Pons (tissue), 1 donor: Measurements from ENCODE around the gene AR.

ENCODE experiments used
- DNase-seq: peaks from one replicate; pipeline ENCODE4 v3.0.0-alpha.2; 2016; ENCODE audit warnings: low spot score

The AR gene

GRCh38 chrX:67730296-67730695, 186.5 kb downstream of the AR start:
- DNase-seq, result no peak

DNA sequence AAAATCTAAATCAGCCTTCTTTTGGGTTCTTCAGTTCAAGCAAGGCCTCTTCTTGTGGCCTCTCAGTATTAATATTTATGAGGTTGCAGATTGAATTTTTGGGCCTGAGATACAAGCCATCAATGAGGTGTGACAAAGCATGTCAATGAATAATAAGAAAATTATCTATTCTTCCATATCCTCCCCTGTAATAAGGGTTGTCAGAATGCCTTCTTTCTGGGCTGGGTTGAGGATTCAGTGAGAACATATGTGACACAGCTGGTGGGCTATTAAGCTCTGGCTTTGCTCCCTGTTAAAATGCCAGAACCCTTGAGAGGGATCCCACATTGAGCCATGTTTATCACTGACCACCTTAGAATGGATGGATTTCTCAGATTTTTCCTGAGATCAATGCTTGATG, 187.2 kb downstream of the AR start:
- DNase-seq, result no peak

DNA sequence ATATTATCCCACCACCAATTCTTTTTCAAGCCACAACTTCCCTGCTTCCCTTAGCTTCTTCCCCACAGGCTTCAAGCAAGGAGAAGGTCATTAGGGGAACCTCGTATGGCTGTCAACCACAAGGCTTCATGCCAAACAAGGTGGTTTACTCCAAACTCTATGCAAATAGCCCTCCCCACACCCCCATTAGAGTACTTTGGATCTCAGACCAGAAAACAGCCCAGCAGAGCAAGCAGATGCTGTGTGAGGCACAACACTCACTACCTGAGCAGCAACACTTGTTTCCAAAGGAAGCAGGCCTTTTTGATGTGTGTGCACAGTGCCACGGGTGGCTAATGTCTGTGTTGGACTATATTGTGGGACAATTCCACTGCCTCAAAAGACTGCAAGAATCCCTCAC, 189.0 kb downstream of the AR start:
- no peak for DNase-seq

GRCh38 chrX:67734111-67734753, 190.4 kb downstream of the AR start:
- DNase-seq, result no peak

- no peak for DNase-seq
Observed at GRCh38 chrX:67749536-67749935, 205.7 kb downstream of the AR start.

DNA sequence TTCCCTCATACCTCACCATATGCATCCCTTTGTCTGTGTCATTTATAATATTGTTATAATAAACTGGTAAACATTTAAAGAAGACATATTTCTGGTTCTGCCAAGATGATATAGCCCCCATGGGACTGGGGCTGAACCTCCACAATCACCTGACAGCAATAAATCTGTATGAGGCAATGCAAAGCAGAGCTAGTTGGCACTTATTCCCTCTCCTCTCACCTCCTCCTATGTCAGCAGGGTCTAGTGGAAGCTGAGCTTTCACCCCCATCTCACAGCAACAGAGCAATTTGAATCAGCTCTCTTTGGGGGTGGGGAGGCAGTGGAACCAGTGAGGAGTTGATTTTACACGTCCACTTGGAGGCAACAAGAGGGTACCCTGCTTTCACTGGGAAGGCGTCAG, 206.9 kb downstream of the AR start:
- no peak for DNase-seq

GRCh38 chrX:67759018-67759417, 215.2 kb downstream of the AR start:
- no peak for DNase-seq

DNA sequence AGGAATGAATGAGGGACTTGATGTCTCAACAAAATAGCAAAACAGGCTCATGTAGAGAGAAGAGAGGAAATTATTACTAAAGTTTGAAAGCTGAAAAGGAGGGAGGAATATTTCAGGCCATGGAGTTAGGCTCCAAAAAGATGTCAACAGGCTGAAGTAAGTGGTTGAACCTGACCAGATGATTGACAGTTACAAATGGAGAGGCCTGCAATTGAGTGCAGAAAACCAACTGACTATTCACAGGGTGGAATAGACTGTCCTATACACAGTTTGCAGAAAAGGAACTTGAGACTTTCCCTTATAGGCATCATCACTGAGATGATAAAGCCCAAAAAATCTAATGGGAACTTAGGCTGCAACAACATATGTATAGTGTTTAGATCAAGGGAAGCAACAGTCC, 233.3 kb downstream of the AR start:
- no peak for DNase-seq

DNA sequence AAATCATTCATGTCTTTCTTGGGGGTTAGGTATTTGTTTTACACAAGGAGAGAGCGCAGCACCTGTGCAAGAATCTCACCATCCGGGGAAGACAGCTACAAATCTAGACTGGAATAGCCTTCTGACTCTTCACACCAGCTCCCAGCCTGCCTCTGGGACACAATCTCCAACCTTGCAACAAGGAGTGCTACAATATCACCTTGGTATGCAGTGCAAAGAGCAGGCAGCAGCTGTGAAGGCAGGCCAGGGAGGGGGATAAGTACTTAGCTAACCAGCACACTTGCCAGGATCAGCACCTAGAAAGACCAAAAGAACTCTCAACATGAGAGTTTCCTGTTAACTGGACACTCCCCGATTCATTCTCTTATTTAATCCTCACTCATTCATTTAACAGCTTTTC, 235.3 kb downstream of the AR start:
- DNase-seq, result no peak
